T follicular helper cell (primary cell): ENCODE measurements around the gene NUP62.
"Not testable (repeated sequence)": the region's sequence is repeated elsewhere in the genome, so short reads cannot be mapped to it uniquely, and the experiment has no call there.

ENCODE experiments used
- DNase-seq: peaks from one replicate; pipeline ENCODE4 v3.0.0-alpha.2; 2020; ENCODE audit warnings: low read depth

Gene NUP62

DNA sequence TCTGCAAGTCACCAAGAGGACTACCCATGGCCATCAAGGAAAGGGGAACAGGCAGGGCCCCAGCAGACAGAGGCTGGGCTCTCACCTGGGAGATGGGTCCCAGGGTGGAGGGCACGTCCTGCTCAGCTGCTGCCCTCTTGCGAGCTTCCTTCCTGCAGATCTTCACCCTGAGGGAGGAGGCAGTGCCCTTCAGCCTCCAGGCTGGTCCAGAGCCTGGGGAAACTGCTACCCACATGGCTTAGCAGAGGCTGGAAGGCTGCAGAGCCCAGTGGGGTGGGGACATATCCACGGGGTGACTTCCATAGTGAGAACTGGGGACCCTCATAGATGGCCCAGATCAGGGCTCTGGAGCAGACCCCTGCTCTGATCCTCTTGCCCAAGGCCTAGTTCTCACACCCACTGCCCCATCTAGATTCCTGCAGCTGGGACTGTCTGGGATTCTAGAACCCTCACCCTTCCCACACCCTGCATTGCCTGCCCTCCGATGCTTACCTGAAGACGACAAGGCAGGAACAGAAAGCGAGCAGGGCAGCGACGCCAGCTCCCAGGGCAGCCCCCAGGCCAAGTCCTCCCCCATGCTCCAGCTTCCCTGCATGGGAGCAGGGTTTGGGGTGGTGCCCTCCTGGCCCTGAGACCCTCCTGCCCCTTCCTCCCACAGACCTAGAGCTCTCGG, 22.6 kb upstream of the NUP62 start:
- DNase-seq: no peak

DNA sequence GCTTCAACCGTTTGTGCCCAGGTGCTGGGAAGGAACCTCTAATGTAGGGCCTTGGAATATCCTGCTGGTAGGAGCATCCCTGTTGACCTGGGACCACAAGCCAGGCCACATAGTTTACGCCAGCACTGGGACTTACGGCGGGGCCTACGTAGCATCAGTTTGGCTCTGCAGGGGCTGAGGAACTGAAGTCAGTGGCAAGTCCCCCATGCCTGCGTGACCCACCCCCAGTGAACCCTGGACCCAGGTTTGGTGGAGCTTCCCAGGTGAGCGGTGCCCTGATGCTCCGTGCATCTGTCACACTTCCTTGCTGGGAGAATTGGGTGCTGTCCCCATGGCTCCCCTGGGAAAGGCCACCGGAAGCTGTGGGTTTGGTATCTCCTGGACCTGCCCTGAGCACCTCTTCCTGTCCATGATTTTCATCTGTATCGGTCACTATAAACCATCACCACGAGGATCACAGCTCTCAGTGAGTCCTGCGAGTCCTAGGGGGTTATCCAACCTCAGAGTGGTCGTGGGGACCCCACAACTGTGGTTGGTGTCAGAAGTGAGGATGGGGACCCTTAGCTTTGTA, 21.7 kb upstream of the NUP62 start:
- DNase-seq: no peak

- no peak for DNase-seq
These were observed 21.3 kb upstream of the NUP62 start for GRCh38 chr19:49950590-49950948.

DNA sequence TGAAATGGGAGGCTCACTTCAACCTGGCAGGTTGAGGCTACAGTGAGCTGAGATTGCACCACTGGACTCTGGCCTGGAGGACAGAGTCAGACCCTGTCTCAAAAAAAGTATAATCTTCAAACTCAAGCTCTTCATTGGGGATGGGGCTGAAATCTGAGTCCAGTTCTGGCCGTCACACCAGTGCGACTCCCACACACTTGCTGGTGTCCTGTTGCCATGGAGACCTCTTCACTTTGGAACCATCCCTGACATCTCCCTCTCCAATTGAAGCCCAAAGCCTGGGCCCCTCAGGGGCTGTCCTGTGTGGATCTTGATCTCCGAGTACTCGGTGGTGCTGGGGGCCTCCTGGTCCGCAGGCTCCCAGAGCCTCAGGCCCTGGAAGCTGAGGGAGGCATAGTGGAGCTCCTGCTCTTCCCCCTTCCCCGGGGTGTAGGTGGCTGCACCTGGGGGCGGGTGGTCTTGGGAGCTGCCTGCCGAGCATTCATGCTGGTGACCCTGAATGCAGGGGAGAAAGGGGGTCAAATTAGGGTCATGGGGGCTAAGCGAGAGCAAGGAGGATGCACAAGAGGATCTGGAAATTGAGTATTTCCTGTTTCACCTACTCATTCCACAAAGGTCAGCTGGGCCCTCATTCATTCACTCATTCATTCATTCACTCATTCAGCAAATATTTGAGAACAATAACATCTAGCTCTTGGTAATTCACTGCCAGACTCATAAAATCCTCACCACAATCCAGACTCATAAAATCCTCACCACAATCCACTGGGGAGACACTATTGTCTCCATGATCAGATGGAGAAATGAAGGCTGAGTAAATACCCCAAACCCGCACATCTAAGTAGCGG, 20.7 kb upstream of the NUP62 start:
- no peak for DNase-seq

DNA sequence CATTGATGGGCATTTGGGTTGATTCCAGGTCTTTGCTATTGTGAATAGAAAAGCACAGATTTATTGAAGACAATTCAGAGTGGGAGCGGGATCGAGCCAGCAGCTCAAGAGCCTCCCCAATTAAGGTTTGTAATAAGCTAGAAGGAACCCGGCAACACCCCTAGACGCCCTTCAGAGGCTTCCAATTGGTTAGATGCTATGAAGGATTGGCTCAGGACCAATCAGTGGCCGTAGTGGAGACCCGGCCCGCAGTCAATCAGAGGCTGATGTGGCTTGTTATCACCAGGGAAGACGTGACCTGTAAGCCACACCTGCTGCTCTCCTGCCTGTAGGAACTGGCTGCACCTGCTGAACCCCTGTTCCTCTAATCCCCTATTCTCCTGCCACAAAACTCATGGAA, 17.1 kb upstream of the NUP62 start:
- no peak for DNase-seq

- DNase-seq: not testable (repeated sequence)
These were observed 15.3 kb upstream of the NUP62 start for GRCh38 chr19:49944567-49944966.

GRCh38 chr19:49940482-49940791, 11.1 kb upstream of the NUP62 start:
- no peak for DNase-seq

DNA sequence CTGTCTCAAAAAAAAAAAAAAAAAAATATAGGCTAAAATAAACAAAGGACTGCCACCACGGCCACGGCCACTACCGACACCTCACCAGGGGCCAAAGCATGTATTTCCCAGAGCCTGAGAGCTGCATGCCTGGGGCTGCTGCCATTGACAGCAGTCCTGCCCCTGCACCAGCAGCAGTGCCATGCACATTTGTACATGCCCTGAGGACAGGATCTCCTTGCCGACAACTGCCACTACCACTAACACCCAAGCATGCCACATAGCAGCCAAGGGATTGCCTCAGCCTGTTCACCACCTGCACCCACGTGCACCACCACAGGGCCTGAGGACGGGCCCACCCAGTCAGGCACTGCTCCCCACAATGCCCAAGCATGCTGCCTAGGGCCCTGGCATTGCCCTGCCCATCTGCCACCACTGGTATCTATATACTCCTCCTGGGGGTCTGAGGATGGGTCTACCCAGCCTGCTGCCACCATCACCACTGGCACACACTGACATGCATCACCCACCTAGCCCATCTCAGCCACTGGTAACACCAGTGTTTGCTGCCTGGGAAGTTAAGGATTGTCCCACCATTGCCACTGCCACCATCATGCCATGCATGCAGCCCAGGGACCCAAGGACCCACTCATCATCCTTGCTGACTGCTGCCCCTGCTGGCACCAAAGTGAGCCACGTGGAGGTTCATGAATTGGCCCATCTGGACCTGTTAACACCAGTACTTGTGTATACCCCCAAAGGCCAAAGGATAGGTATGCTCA, 10.6 kb upstream of the NUP62 start:
- no peak for DNase-seq

DNA sequence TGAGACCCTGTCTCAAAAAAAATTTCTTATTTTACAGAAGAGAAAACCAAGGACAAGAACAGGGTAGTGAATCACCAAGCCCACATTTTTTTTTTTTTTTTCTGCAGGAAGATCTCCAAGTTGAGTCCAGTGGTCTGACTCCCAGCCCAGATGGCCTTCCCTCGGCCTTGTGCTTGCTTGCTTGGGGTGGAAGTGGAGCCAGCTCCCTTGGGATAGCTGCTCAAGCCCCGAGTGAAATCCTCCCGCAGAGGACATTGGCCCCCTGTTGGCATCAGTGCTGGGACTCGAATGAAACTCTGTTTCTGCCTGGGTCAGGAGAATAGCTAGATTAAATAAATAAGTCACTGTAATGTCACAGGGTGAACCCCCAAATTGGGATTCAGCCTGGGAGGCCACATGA, 9.4 kb upstream of the NUP62 start:
- DNase-seq: no peak

DNA sequence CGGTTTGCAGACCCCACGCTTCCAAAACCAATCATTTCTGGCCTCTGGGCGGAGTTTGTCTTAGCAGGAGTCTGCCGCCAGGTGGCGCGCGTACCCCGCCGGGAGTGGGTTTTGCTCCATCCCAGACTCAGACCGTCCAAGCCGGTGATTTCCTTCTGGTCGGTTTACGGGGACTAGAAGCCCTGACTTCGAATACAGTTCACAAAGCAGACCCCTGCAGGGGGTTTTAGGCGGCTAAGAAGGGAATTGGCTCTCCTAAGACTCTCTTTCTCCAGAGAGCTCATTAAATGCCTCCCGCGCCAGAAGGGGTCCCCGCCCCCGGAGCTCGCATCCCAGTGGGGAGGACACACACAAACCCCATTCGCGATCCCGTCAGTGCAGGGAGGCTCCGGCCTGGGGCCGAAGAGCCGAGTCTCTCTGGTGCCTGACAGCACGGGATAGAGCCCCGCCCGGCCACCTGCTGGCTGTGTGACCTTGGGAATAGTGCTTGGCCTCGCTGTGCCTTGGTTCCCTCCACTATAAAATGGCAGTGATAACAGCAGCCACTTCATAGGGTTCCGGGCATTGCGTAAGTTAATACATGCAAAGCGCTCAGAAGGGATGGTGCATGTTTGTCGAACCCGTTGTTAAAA, 8.6 kb upstream of the NUP62 start:
- DNase-seq: peak; percentile 60

GRCh38 chr19:49936549-49936948, 7.2 kb upstream of the NUP62 start:
- DNase-seq: no peak

DNA sequence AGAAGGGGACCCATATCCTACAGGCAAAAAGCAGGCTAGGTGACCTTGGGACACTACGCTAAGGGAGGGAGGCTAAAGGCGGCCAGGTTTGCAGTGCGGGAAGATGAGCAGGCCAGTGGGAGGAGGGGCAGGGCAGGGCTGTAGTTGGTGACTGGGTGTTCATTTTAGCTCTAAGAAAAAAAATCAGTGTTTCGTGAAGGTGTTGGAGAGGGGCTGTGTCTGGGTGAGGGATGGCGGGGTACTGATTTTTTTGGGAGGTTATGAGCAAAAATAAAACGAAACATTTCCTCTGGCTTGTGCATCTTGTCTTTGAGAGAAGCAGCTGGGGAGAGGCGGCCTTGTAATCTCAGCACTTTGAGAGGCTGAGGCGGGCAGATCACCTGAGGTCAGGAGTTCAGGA, 4.3 kb upstream of the NUP62 start:
- DNase-seq: no peak

- DNase-seq: peak; percentile 14
These were observed 3.4 kb upstream of the NUP62 start for GRCh38 chr19:49932731-49933131.

- DNase-seq: no peak
These were observed 2.7 kb upstream of the NUP62 start for GRCh38 chr19:49932041-49932451.

DNA sequence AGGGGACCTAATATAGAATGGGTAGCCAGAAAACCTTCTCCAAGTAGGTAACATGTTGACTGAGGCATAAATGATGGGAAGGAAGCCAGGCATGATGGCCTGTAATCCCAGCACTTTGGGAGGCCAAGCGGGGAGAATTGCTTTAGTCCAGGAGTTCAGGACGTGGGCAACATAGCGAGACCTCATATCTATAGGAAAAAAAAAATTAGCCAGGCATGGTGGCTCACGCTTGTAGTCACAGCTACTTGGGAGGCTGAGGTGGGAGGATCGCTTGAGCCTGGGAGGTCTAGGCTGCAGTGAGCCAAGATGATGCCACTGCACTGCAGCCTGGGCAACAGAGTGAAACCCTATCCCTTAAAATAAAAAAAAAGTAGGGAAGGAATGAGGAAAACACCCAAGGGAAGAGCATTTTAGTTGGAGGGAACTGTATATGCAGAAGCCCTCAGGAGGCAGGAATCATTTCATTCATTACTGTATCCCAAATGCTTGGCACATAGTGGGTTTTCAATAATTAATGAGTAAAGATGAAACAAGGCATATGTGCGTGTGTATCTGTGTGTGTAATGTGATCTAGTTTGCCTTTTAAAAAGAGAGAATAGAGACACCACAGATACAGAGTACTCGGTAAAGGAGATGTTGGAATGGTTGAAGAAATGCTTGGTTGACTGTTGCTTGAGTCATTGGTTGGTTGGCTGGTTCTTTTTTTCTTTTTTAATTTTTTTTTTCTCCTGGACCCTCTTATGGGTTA, 2.2 kb upstream of the NUP62 start:
- DNase-seq: no peak

- no peak for DNase-seq
These were observed 1.2 kb upstream of the NUP62 start for GRCh38 chr19:49930483-49931011.

DNA sequence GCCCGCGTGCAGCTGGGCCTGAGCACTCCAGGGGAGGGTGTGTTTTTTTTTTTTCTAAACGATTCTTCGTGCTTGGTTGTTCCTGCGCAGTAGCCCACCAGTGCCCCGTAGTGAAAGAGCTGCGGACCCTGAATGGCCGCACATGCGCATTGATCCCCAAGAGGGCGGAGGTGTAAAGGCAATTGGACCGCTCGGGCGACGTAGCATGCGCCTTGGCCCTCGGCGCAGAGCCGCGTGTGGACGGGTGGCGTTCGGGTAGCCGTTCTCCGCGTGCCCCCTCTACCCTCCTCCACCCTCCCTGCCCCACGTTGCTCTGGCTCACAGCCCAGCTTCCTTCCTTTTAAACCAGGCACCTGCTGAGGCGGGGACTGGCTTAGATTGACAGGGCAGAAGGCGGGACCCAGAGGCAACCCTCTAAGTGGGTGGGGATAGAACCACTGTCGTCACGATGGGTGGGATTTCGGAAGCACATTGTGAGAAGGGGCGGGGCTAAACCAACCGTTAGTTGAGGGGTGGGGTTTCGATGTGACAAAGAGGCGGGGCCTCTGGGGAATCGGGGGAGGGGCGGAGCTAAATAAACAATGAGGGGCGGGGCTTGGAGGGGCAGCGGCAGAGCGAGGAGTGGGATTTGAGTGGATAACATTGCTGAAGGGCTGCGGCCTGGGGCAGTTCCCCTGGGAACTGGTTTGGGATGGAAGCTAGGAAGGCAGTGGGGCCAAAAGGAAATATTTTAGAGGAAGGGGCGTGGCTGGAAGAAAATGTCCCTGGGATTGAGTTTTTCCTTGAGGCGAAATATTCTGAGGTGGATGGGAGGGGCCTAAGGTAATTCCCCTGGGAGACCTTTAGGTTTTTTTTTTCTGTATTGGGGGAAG, 543 bp upstream of the NUP62 start:
- peak; percentile 90 for DNase-seq

DNA sequence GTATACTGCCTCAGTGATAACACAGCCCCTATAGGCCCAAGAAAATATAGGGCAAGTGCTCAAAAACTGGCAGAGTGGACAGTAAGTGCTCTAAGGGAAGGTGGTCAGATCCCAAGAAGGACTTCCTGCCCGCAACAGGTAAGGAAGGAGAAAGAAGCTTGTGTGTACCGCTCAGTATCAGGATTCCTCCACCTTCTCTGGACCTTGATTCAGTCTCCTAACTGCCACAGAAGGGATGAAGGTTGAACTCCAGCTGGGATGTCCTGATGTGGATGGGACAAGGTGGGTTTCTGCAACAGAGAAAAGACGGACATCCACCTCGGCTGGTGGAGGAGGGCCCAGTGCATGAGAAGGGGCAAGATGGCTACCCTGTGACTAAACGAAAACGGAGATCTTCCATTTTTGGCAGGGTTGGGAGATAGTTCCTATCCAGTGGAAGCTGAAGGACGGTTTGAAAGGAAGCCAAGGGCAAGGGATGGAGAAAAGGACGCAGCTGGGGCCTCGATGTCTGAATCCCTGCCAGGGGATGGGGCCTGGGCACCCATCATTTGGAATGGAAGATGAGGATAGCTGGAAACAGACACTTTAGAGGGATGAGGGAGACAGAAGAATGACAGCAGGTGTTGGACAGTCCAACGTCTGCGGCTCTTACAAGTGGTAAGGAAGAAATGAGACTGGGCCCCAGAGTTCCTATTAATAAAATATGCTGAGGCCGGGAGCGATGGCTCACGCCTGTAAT, 1.6 kb downstream of the NUP62 start:
- DNase-seq: no peak

GRCh38 chr19:49926515-49926914, 2.8 kb downstream of the NUP62 start:
- no peak for DNase-seq

- no peak for DNase-seq
These were observed 3.8 kb downstream of the NUP62 start for GRCh38 chr19:49925486-49925885.
